ENCODE measurements around the gene SEMA5A. TPM values are rescaled to one million over a fixed set of nuclear protein-coding genes. Genes with fewer than 3 reads are reported as not detected.
A peak's percentile ranks its signal among the peaks of the same experiment; 100 is the strongest.

SEMA5A gene
- total RNA-seq, 6 experiments from 2014 or later = 54.2 to 69.7 (median 59.9) TPM

GRCh38 chr5:9554122-9554521 is 8.2 kb upstream of the SEMA5A start:
- peaks cover 55% of the 10 kb centered on the region for H3K4me1 Mint-ChIP-seq (ENCODE audit: low read depth)
- TF ChIP-seq CTCF (IDR thresholded peaks at IDR 0.05) = no peak
- no peak for DNase-seq
- peaks cover 6% of the 10 kb centered on the region; the same call in 1 of the 2 replicates for H3K27me3 Mint-ChIP-seq (ENCODE audit: insufficient read depth)
- H3K36me3 Mint-ChIP-seq (ENCODE audit: low read depth) = peaks cover 30% of the 10 kb centered on the region
- H3K4me3 Mint-ChIP-seq = no peak overlapping the region
- no peaks in the 10 kb centered on the region for H3K9me3 Mint-ChIP-seq
- no peak overlapping the region for H3K27ac Mint-ChIP-seq

- peaks cover 36% of the 10 kb centered on the region for H3K36me3 Mint-ChIP-seq (ENCODE audit: low read depth)
- peaks cover 59% of the 10 kb centered on the region for H3K4me1 Mint-ChIP-seq (ENCODE audit: low read depth)
- peak overlapping the region; percentile 32 for H3K27ac Mint-ChIP-seq
Observed at GRCh38 chr5:9553561-9553960, 7.7 kb upstream of the SEMA5A start.

GRCh38 chr5:9551567-9552537 is 6.0 kb upstream of the SEMA5A start:
- Mint-ChIP-seq H3K36me3 (ENCODE audit: low read depth) (peaks cover 53% of the 10 kb centered on the region), H3K27ac (no peak overlapping the region), H3K27me3 (ENCODE audit: insufficient read depth) (peaks cover 4% of the 10 kb centered on the region; the same call in 1 of the 2 replicates), H3K4me3 (no peak overlapping the region), H3K9me3 (no peaks in the 10 kb centered on the region), H3K4me1 (ENCODE audit: low read depth) (peaks cover 51% of the 10 kb centered on the region)
- no peak for TF ChIP-seq CTCF (IDR thresholded peaks at IDR 0.05)
- no peak for DNase-seq

More at GRCh38 chr5:9553561-9553960, 7.7 kb upstream of the SEMA5A start:
- H3K9me3 Mint-ChIP-seq = no peaks in the 10 kb centered on the region
- no peak for DNase-seq
- H3K4me3 Mint-ChIP-seq = no peak overlapping the region
- TF ChIP-seq CTCF (IDR thresholded peaks at IDR 0.05) = no peak
- H3K27me3 Mint-ChIP-seq (ENCODE audit: insufficient read depth) = peaks cover 6% of the 10 kb centered on the region; the same call in 1 of the 2 replicates

GRCh38 chr5:9549941-9550340 is 4.1 kb upstream of the SEMA5A start:
- no peaks in the 10 kb centered on the region for H3K9me3 Mint-ChIP-seq
- DNase-seq = no peak
- H3K27ac Mint-ChIP-seq = peak overlapping the region; percentile 36; the same call in 1 of the 2 replicates
- TF ChIP-seq CTCF (IDR thresholded peaks at IDR 0.05) = no peak
- H3K36me3 Mint-ChIP-seq (ENCODE audit: low read depth) = peaks cover 59% of the 10 kb centered on the region
- H3K4me3 Mint-ChIP-seq = peak overlapping the region; percentile 52; the same call in 1 of the 2 replicates
- H3K4me1 Mint-ChIP-seq (ENCODE audit: low read depth) = peaks cover 35% of the 10 kb centered on the region
- peaks cover 4% of the 10 kb centered on the region; the same call in 1 of the 2 replicates for H3K27me3 Mint-ChIP-seq (ENCODE audit: insufficient read depth)

- peak overlapping the region; percentile 100 for H3K4me3 Mint-ChIP-seq
- TF ChIP-seq CTCF (IDR thresholded peaks at IDR 0.05) = no peak
- H3K9me3 Mint-ChIP-seq = no peaks in the 10 kb centered on the region
- peak; percentile 49 for DNase-seq
- H3K36me3 Mint-ChIP-seq (ENCODE audit: low read depth) = peaks cover 59% of the 10 kb centered on the region
- H3K27me3 Mint-ChIP-seq (ENCODE audit: insufficient read depth) = no peaks in the 10 kb centered on the region; the same call in 1 of the 2 replicates
- H3K27ac Mint-ChIP-seq = peak overlapping the region; percentile 99
- peaks cover 49% of the 10 kb centered on the region for H3K4me1 Mint-ChIP-seq (ENCODE audit: low read depth)
Observed at GRCh38 chr5:9547122-9547947, 1.5 kb upstream of the SEMA5A start.

All from HFFc6 (cell line).